ENCODE data around the gene LYPD5. TPM values are rescaled to one million over a fixed set of nuclear protein-coding genes. Genes with fewer than 3 reads are reported as not detected.

LYPD5 gene
- total and polyA plus RNA-seq, 2 of the 8 experiments (the other 6 are each of a cell fraction or from before 2014, with no cell fraction given) = 0.74 to 4.3 TPM

- H4K91ac ChIP-seq (replicated peaks; ENCODE audit: insufficient read length, low read length) = peak overlapping the region; percentile 55
- H3K36me3 ChIP-seq (ENCODE audit: control insufficient read depth in 2 of 4, insufficient read depth in 4 of 4, low read length in 3 of 4) = no peaks in the 10 kb centered on the region
- peaks cover 0 to 4% of the 10 kb centered on the region in 2 experiments for H4K20me1 ChIP-seq (replicated peaks in 1 of 2; ENCODE audit: control insufficient read depth in 1 of 2, insufficient read depth in 2 of 2, low read length in 2 of 2)
- no peak overlapping the region for H3K9ac ChIP-seq (replicated peaks in 1 of 4; ENCODE audit: extremely low read depth in 1 of 4, low read depth in 3 of 4, low read length in 3 of 4)
- H2BK15ac ChIP-seq (ENCODE audit: low read length) = no peak overlapping the region
- no peaks in the 10 kb centered on the region for H3K79me2 ChIP-seq (ENCODE audit: control insufficient read depth in 1 of 2, insufficient read depth in 2 of 2, low read length in 2 of 2)
- peak overlapping the region; percentile 92; the same call in 1 of the 2 replicates for H2BK12ac ChIP-seq (ENCODE audit: low read depth, low read length)
- no peak overlapping the region for H3K27ac ChIP-seq (ENCODE audit: low read depth, low read length)
- H3K4me2 ChIP-seq (ENCODE audit: insufficient read depth in 1 of 2, low read depth in 2 of 2, low read length in 2 of 2) = no peak overlapping the region
- no peak overlapping the region for H3K18ac ChIP-seq (ENCODE audit: extremely low read depth, low read length)
- ChIA-PET CTCF (ENCODE audit: partially characterized antibody) (interaction anchor here (37.0 kb wide), 1 partner anchor 25 kb away, joined by 703 read pairs; the partner anchor contains the start of gene SMG9), POLR2A (ENCODE audit: partially characterized antibody) (no interaction called here)
- no peak overlapping the region for H3K4me3 ChIP-seq (ENCODE audit: extremely low read depth in 1 of 4, insufficient read depth in 2 of 4, low read depth in 3 of 4, low read length in 4 of 4)
- no peak for DNase-seq (ENCODE audit: low read depth in 1 of 2, low spot score in 2 of 2)
- H3K23ac ChIP-seq (ENCODE audit: insufficient read length) = no peak overlapping the region
- no peak overlapping the region for H2AFZ ChIP-seq (ENCODE audit: low read length)
- peak overlapping the region; percentile 87; the same call in 1 of the 2 replicates for H2BK5ac ChIP-seq (ENCODE audit: low read depth, low read length)
- no peaks in the 10 kb centered on the region; the same call in 1 of the 2 replicates for H3K79me1 ChIP-seq (ENCODE audit: low read depth, low read length)
- no peak overlapping the region for H4K5ac ChIP-seq (ENCODE audit: insufficient read length, low read depth, low read length)
- no peak overlapping the region for H2BK20ac ChIP-seq (ENCODE audit: low read length)
- H3K23me2 ChIP-seq (ENCODE audit: low read depth, low read length) = 0 out of 2 replicates have a peak, but pooled peaks cover 2% of the 10 kb centered on the region
- peaks cover 0 to 9% (median 6%) of the 10 kb centered on the region in 4 experiments; a peak in 5 of 7 replicates for H3K4me1 ChIP-seq (replicated peaks in 1 of 4; ENCODE audit: control insufficient read depth in 3 of 4, insufficient read depth in 4 of 4, low read length in 3 of 4)
- 94% methylated on average over 14 of the region's 14 CpGs; no CpG with 5 or more reads in 1 of the 2 experiments for WGBS, 2 experiments (ENCODE audit: extremely low coverage in 1 of 2, insufficient coverage in 1 of 2, insufficient read length in 1 of 2, insufficient replicate concordance in 2 of 2, low coverage in 1 of 2, low lambda C conversion rate in 2 of 2, missing lambda C conversion rate in 1 of 2)
- H3K14ac ChIP-seq (ENCODE audit: insufficient read length) = no peak overlapping the region
- no peak overlapping the region for H3K4ac ChIP-seq (replicated peaks; ENCODE audit: insufficient read length, low read depth, low read length)
- H2AK5ac ChIP-seq (ENCODE audit: low read depth, low read length) = no peak overlapping the region
- no peak for FAIRE-seq
- no peak overlapping the region for H3K56ac ChIP-seq (replicated peaks; ENCODE audit: insufficient read length, low read depth, low read length)
- H4K8ac ChIP-seq (ENCODE audit: extremely low read depth, insufficient read depth, low read length) = no peak overlapping the region
- H3K27me3 ChIP-seq (replicated peaks in 1 of 4; ENCODE audit: control insufficient read depth in 3 of 4, extremely low read depth in 1 of 4, insufficient read depth in 3 of 4, low read length in 3 of 4) = no peaks in the 10 kb centered on the region; a peak in 1 of 7 replicates
- H2BK120ac ChIP-seq (replicated peaks; ENCODE audit: low read depth, low read length) = no peak overlapping the region
- no peaks in the 10 kb centered on the region for H3K9me3 ChIP-seq (ENCODE audit: insufficient read depth in 2 of 2, low read depth in 1 of 2, low read length in 1 of 2)
- no peak for TF ChIP-seq RAD21 (IDR thresholded peaks at IDR 0.05 in 1 of 2, conservative IDR thresholded peaks at IDR 0.05 in 1 of 2; ENCODE audit: low read depth in 2 of 2, low read length in 2 of 2)
- no peak for TF ChIP-seq SIN3A (conservative IDR thresholded peaks at IDR 0.05 in 1 of 2, IDR thresholded peaks at IDR 0.05 in 1 of 2; ENCODE audit: low read depth in 1 of 2, low read length in 2 of 2)
- TF ChIP-seq EP300 (IDR thresholded peaks at IDR 0.05; ENCODE audit: borderline replicate concordance in 1 of 2, low read depth in 2 of 2, low read length in 2 of 2) = no peak
- TF ChIP-seq TCF12 (IDR thresholded peaks at IDR 0.05; ENCODE audit: low read depth, low read length) = no peak
- no peak for TF ChIP-seq KDM5A (IDR thresholded peaks at IDR 0.05; ENCODE audit: low read length)
- no peak for TF ChIP-seq CTCF (IDR thresholded peaks at IDR 0.05; ENCODE audit: control extremely low read depth in 1 of 3, insufficient read depth in 1 of 3, low read depth in 1 of 3, low read length in 3 of 3)
- TF ChIP-seq CHD2 (IDR thresholded peaks at IDR 0.05; ENCODE audit: low read length) = no peak
- no peak for TF ChIP-seq RBBP5 (IDR thresholded peaks at IDR 0.05; ENCODE audit: borderline replicate concordance, low read depth, low read length)
- TF ChIP-seq FOSL1 (IDR thresholded peaks at IDR 0.05; ENCODE audit: insufficient read depth, low read depth, low read length) = no peak
Observed at GRCh38 chr19:43781630-43782310, 20.5 kb downstream of the LYPD5 start.
